Measurements from ENCODE around the gene ITCH.

GRCh38 chr20:34491932-34492509, 128.9 kb downstream of the ITCH start:
- TF ChIP-seq POLR2A (IDR thresholded peaks at IDR 0.05): no peak
- no peak for TF ChIP-seq CTCF (IDR thresholded peaks at IDR 0.05)
